A549 (cell line): Measurements from ENCODE around the gene IGSF23.

ENCODE experiments used
- CTCF ChIP-seq: fragments of >200 bp; sonication (Bioruptor Twin); formaldehyde crosslinking; IDR thresholded peaks from 3 replicates; pipeline ENCODE4 v1.5.1; 2016
- EHMT2 ChIP-seq: fragments of 200-600 bp; sonication (generic); IDR thresholded peaks from 2 replicates; pipeline ENCODE4 v1.6.1; 2016; ENCODE audit warnings: antibody characterized with exemption, low read depth, mild to moderate bottlenecking, moderate library complexity
- ELK1 ChIP-seq: fragments of 150-350 bp; IDR thresholded peaks from 2 replicates; pipeline ENCODE4 v1.6.1; 2014; ENCODE audit warnings: low read depth, mild to moderate bottlenecking, low read length
- EP300 ChIP-seq, 2 experiments: fragments of >200 bp; sonication (Bioruptor Twin); formaldehyde crosslinking; IDR thresholded peaks; 2 replicates in 1 of 2; 3 replicates in 1 of 2; pipeline ENCODE4 v1.6.1; 2016 to 2017
- KDM5A ChIP-seq: fragments of 200-600 bp; sonication (generic); IDR thresholded peaks from 2 replicates; pipeline ENCODE4 v1.6.1; 2016; ENCODE audit warnings: antibody characterized with exemption, mild to moderate bottlenecking
- MYC ChIP-seq: IDR thresholded peaks from 2 replicates; pipeline ENCODE4 v1.6.1; 2012; ENCODE audit warnings: mild to moderate bottlenecking, inconsistent platforms, low read length, improper control_type of control experiment, borderline replicate concordance
- POLR2A ChIP-seq: IDR thresholded peaks from 2 replicates; pipeline ENCODE4 v1.6.1; 2012; ENCODE audit warnings: mild to moderate bottlenecking, low read length
- RAD21 ChIP-seq, 2 experiments: fragments of >200 bp in 1 of 2; sonication (Bioruptor Twin) in 1 of 2; formaldehyde crosslinking in 1 of 2; IDR thresholded peaks in 1 of 2; conservative IDR thresholded peaks in 1 of 2; 2 replicates in 1 of 2; 3 replicates in 1 of 2; pipeline ENCODE4 v1.6.1; 2012 to 2018; ENCODE audit warnings: inconsistent platforms in 1 of 2
- RCOR1 ChIP-seq: fragments of 150-350 bp; IDR thresholded peaks from 2 replicates; pipeline ENCODE4 v1.6.1; 2014; ENCODE audit warnings: antibody characterized with exemption, low read length, low read depth
- RFX5 ChIP-seq: fragments of 450-650 bp; IDR thresholded peaks from 2 replicates; pipeline ENCODE4 v1.7.1; 2014; ENCODE audit warnings: antibody characterized with exemption, mild to moderate bottlenecking, moderate library complexity
- SMC3 ChIP-seq: fragments of >200 bp; sonication (Bioruptor Twin); formaldehyde crosslinking; IDR thresholded peaks from 3 replicates; pipeline ENCODE4 v1.6.1; 2018; ENCODE audit warnings: inconsistent platforms
- USF2 ChIP-seq: fragments of 450-650 bp; IDR thresholded peaks from 2 replicates; pipeline ENCODE4 v1.6.1; 2014; ENCODE audit warnings: antibody characterized with exemption

GRCh38 chr19:44634785-44635184, 21.4 kb downstream of the IGSF23 start:
- TF ChIP-seq CTCF (no peak), SMC3 (no peak), POLR2A (no peak), RCOR1 (no peak), EHMT2 (no peak), MYC (no peak), EP300 (IDR thresholded peaks at IDR 0.05) (no peak), ELK1 (no peak), RFX5 (no peak), USF2 (no peak), KDM5A (no peak), RAD21 (conservative IDR thresholded peaks at IDR 0.05 in 1 of 2, IDR thresholded peaks at IDR 0.05 in 1 of 2) (no peak)
